PC-9 (cell line): ENCODE data around the gene ITIH5.

Source experiments
- CTCF ChIP-seq: fragments of 200-600 bp; sonication (generic); conservative IDR thresholded peaks from 2 replicates; pipeline ENCODE4 v1.6.1; 2017; ENCODE audit warnings: mixed run types, antibody characterized with exemption, mild to moderate bottlenecking, moderate library complexity
- EZH2 ChIP-seq: fragments of 200-600 bp; sonication (generic); IDR thresholded peaks from 2 replicates; pipeline ENCODE4 v1.8.0; 2017; ENCODE audit warnings: antibody characterized with exemption, low read depth

- TF ChIP-seq CTCF (no peak), EZH2 (no peak)
These were observed 108.7 kb downstream of the ITIH5 start for GRCh38 chr10:7558036-7558435.
